Activated CD8-positive, alpha-beta T cell treated with anti-CD3 and anti-CD28 coated beads, Interleukin-2, amount 10 ng/mL, durations not matched to agents 7 days and 5 days (primary cell): ENCODE measurements around the gene RWDD1. TPM values are rescaled to one million over a fixed set of nuclear protein-coding genes. Genes with fewer than 3 reads are reported as not detected.
"Not testable (repeated sequence)": the region's sequence is repeated elsewhere in the genome, so short reads cannot be mapped to it uniquely, and the experiment has no call there.

Source experiments
- ATAC-seq: fragments of 150-1000 bp; cut with Tn5 transposase; one replicate; pipeline ENCODE4 v1.10.0; 2021; ENCODE audit warnings: moderate library complexity
- CTCF ChIA-PET: fragments of 350-600 bp; sonication (Branson Sonifier 250); formaldehyde crosslinking; loops from one replicate; lab custom pipeline; 2021; ENCODE audit warnings: antibody characterized with exemption; lab: Charles Lee
- POLR2A ChIA-PET: fragments of 350-600 bp; sonication (Branson Sonifier 250); formaldehyde crosslinking; loops from one replicate; lab custom pipeline; 2021; ENCODE audit warnings: antibody characterized with exemption; lab: Charles Lee
- DNase-seq: peaks from one replicate; pipeline ENCODE4 v3.0.0-alpha.2; 2020
- H3K27ac Mint-ChIP-seq: one replicate; pipeline ENCODE4 v1.8.0; 2021; ENCODE audit warnings: mild to moderate bottlenecking, mixed read lengths
- H3K27me3 Mint-ChIP-seq: one replicate; pipeline ENCODE4 v1.8.0; 2021; ENCODE audit warnings: low read depth, mixed read lengths
- H3K36me3 Mint-ChIP-seq: one replicate; pipeline ENCODE4 v1.8.0; 2021; ENCODE audit warnings: low read depth, mixed read lengths
- H3K4me1 Mint-ChIP-seq: one replicate; pipeline ENCODE4 v1.8.0; 2021; ENCODE audit warnings: low read depth, mixed read lengths
- H3K4me3 Mint-ChIP-seq: one replicate; pipeline ENCODE4 v1.8.0; 2021; ENCODE audit warnings: mild to moderate bottlenecking, mixed read lengths
- H3K9me3 Mint-ChIP-seq: one replicate; pipeline ENCODE4 v1.8.0; 2022; ENCODE audit warnings: mixed read lengths; ENCODE audit not compliant: insufficient read depth
- total RNA-seq, 2 experiments: library from RNA; stranded (reverse); gene quantifications; one replicate each; pipeline ENCODE4 v1.2.3, GENCODE V29; 2021

RWDD1 gene
- total RNA-seq, 2 experiments from 2014 or later = 39.8 to 45.2 TPM

DNA sequence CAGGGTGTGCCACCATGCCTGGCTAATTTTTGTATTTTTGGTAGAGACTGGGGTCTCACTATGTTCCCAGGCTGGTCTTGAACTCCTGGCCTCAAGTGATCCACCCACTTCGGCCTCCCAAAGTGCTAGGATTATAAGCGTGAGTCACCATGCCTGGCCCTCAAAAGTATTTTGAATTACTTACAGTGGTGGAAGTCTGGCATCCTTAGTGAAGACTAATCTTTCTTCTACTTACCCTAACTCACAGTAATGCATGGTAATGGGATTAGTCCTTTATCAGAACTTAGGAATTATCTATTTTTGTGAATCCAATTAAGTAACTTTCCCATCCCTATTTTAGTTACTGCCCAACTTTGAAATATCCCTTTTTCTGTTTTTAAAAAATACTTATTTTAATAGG is 3.9 kb downstream of the RWDD1 start:
- CTCF ChIA-PET = no interaction called here
- H3K9me3 Mint-ChIP-seq = no peaks in the 10 kb centered on the region
- H3K27ac Mint-ChIP-seq = no peak overlapping the region
- peaks cover 28% of the 10 kb centered on the region for H3K4me1 Mint-ChIP-seq
- ATAC-seq (no peak), DNase-seq (no peak)
- no peaks in the 10 kb centered on the region for H3K27me3 Mint-ChIP-seq
- POLR2A ChIA-PET = no interaction called here
- H3K36me3 Mint-ChIP-seq = peaks cover 33% of the 10 kb centered on the region
- H3K4me3 Mint-ChIP-seq = no peak overlapping the region

DNA sequence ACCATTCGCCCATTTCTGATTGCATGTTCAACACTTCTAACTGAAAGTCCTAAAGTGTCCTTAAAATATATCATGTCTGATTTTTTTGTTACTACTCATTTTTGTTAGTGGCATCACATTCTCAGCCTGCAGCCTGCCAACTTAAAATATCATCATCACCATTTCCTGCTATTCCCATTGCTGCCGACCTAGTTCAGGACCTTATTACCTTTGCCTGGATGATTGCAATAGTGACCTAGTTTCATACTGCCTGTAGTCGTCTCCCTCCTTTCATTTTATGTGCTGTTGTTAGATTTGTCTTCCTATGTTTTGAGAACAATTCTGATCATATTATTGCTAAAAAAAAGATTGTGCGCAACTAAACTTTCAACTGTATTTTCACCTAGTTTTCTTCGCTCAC is 6.2 kb downstream of the RWDD1 start:
- Mint-ChIP-seq H3K4me3 (no peak overlapping the region), H3K4me1 (peaks cover 23% of the 10 kb centered on the region), H3K27me3 (no peaks in the 10 kb centered on the region), H3K9me3 (no peaks in the 10 kb centered on the region), H3K27ac (no peak overlapping the region), H3K36me3 (peaks cover 39% of the 10 kb centered on the region)
- POLR2A ChIA-PET = no interaction called here
- CTCF ChIA-PET = interaction anchor here (1.5 kb wide), 1 partner anchor 16 kb away, joined by 5 read pairs; no protein-coding TSS in a partner anchor
- no peak for ATAC-seq
- no peak for DNase-seq

DNA sequence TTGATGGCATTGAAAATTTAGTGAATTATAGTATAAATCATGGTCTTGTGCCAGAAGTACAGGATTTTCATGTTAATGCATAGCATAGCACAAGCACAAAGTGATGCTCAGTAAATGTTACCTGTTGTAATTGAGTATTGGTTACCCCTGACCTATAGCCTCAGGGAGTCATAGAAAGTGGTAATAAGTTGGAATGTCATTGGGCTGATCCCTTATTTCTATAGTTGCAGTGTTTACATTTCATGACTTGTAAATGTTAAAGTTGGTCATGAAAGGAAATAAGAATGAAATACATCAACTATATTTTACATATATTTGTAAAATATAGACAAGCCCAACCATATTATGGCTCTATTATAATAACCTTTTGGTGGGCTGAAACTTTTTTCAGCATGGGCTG is 7.0 kb downstream of the RWDD1 start:
- ATAC-seq = no peak
- POLR2A ChIA-PET = no interaction called here
- no peak for DNase-seq
- peaks cover 15% of the 10 kb centered on the region for H3K4me1 Mint-ChIP-seq
- no peak overlapping the region for H3K27ac Mint-ChIP-seq
- H3K27me3 Mint-ChIP-seq = no peaks in the 10 kb centered on the region
- CTCF ChIA-PET = interaction anchor here (1.5 kb wide), 1 partner anchor 17 kb away, joined by 5 read pairs; no protein-coding TSS in a partner anchor
- H3K4me3 Mint-ChIP-seq = no peak overlapping the region
- no peaks in the 10 kb centered on the region for H3K9me3 Mint-ChIP-seq
- H3K36me3 Mint-ChIP-seq = peaks cover 41% of the 10 kb centered on the region

DNA sequence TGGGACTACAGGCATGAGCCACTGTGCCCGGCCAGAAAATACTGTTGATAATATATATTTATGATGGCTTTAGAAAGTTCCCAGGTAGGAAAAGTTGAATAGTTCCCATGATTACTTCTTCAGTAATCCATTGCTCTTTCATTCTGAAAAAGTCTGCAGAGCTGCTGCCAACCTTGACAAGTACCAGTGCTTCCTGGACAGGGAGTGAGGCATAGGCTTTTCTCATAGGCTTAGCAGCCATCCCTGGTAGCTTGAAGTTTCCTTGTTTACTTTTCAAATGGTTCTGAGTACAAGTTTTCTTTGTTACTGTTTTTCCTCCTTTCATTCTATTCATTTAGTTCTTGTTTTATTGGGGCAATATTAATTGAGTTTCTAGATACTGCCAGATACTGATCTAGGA is 7.8 kb downstream of the RWDD1 start:
- Mint-ChIP-seq H3K27me3 (no peaks in the 10 kb centered on the region), H3K4me1 (peaks cover 9% of the 10 kb centered on the region), H3K36me3 (peaks cover 41% of the 10 kb centered on the region), H3K27ac (no peak overlapping the region), H3K9me3 (no peaks in the 10 kb centered on the region), H3K4me3 (no peak overlapping the region)
- ChIA-PET POLR2A (no interaction called here), CTCF (no interaction called here)
- ATAC-seq = no peak
- DNase-seq = no peak

DNA sequence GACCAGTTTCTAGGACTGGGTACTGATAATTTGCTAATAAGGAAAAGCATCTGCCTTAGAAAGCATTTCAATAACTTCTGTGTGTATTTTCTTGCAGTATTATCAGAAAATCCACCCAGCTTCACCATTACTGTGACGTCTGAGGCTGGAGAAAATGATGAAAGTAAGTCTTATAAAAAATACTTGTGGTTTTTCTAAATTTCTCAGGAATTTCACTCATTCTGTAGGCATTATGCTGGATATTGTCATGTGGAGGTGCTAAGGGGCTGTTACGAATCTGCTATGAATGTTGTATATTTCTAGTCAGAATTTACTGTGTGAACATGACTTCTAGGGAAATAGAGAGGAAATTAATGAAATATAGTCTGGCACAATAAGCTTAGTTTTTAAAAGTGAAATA is 8.9 kb downstream of the RWDD1 start:
- Mint-ChIP-seq H3K9me3 (no peaks in the 10 kb centered on the region), H3K4me1 (peaks cover 5% of the 10 kb centered on the region), H3K4me3 (no peak overlapping the region), H3K27me3 (no peaks in the 10 kb centered on the region), H3K27ac (no peak overlapping the region), H3K36me3 (peaks cover 41% of the 10 kb centered on the region)
- ChIA-PET POLR2A (no interaction called here), CTCF (no interaction called here)
- DNase-seq = no peak
- no peak for ATAC-seq

DNA sequence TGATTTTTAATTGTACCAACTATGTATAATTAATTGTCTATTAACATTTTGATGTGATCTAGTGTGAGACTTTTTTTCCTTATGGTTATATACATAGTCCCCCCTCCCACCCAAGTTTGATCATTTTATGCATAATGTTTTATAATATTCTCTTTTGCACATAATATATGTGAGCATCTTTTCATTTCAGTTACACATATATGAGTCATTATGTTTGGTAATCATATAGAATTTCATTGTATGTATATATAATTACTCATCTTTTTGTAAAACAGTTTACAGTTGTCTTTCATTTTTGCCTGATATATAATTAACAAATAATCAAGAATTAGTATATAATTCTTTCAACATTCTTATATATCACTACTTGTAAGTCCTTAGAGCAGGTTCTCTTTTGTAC is 15.0 kb downstream of the RWDD1 start:
- H3K36me3 Mint-ChIP-seq = peaks cover 29% of the 10 kb centered on the region

DNA sequence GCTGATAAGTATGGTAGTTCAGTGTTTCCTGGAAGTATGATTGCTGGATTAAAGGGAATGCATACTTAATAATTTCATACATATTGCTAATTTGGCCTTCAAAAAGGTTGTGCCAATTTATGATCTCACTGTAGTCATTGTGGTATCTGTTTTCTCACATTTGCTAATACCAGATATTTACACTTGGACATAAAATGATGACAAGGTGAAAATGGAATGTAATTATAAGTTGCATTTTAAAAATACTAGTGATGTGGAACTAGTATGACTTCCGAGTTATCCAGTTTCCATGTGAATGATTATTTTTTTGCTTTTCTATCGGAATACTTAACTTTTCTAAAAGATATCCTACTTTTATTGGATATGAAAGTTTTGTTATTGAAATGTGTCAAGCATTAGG is 15.4 kb downstream of the RWDD1 start:
- Mint-ChIP-seq H3K36me3 (peaks cover 29% of the 10 kb centered on the region), H3K4me3 (no peak overlapping the region), H3K9me3 (no peaks in the 10 kb centered on the region), H3K27me3 (no peaks in the 10 kb centered on the region), H3K4me1 (no peaks in the 10 kb centered on the region), H3K27ac (no peak overlapping the region)
- no peak for ATAC-seq
- CTCF ChIA-PET = no interaction called here
- POLR2A ChIA-PET = no interaction called here
- no peak for DNase-seq

More for the DNA sequence above, 15.0 kb downstream of the RWDD1 start:
- no peak overlapping the region for H3K4me3 Mint-ChIP-seq
- no peak for DNase-seq
- no peak overlapping the region for H3K27ac Mint-ChIP-seq
- ATAC-seq = no peak
- POLR2A ChIA-PET = no interaction called here
- H3K27me3 Mint-ChIP-seq = no peaks in the 10 kb centered on the region
- H3K9me3 Mint-ChIP-seq = no peaks in the 10 kb centered on the region
- CTCF ChIA-PET = no interaction called here
- H3K4me1 Mint-ChIP-seq = no peaks in the 10 kb centered on the region

DNA sequence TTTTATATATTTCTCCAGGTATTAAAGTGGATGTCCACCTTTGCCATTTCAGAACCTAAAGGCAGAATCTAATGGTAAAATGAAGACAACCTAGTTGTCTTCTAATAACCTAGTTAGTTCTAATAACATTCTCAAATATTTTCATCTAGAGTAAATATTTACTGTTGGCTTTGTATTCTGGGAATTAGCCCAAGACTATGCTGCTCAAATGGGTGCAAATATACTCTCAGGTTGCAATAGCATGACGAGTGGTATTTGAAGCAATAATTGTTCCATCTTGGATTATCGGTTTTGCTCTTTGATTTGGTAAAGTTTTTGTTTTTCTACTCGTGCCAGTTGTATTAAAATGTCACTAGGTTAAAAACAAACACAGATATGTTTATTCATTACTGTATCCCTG is 23.9 kb downstream of the RWDD1 start:
- ChIA-PET POLR2A (no interaction called here), CTCF (no interaction called here)
- DNase-seq (no peak), ATAC-seq (no peak)
- peaks cover 30% of the 10 kb centered on the region for H3K36me3 Mint-ChIP-seq
- H3K4me1 Mint-ChIP-seq = no peaks in the 10 kb centered on the region
- H3K27me3 Mint-ChIP-seq = no peaks in the 10 kb centered on the region
- no peaks in the 10 kb centered on the region for H3K9me3 Mint-ChIP-seq
- H3K27ac Mint-ChIP-seq = no peak overlapping the region
- H3K4me3 Mint-ChIP-seq = no peak overlapping the region

DNA sequence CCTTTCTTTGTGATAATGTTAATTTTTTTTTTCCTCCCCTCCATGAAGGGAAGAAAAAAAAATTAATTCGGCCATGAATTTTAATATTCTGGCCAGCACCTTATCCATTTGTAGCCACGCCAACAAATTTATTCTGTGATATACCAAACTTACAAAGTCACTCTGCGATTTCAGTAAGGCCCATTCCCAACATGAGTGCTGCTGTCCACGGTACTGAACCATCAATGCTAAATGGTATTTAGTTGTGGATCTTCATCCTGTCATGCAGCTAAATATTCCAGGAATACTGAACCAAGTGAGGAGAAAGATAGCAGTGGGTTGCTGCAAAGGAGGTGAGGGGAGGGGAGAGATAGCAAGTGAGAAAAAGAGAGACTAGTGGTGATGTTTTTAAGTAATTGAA is 25.5 kb downstream of the RWDD1 start:
- POLR2A ChIA-PET = no interaction called here
- DNase-seq (no peak), ATAC-seq (no peak)
- Mint-ChIP-seq H3K36me3 (peaks cover 29% of the 10 kb centered on the region), H3K9me3 (no peaks in the 10 kb centered on the region), H3K27me3 (no peaks in the 10 kb centered on the region), H3K4me3 (no peak overlapping the region), H3K27ac (no peak overlapping the region), H3K4me1 (no peaks in the 10 kb centered on the region)
- CTCF ChIA-PET = no interaction called here

DNA sequence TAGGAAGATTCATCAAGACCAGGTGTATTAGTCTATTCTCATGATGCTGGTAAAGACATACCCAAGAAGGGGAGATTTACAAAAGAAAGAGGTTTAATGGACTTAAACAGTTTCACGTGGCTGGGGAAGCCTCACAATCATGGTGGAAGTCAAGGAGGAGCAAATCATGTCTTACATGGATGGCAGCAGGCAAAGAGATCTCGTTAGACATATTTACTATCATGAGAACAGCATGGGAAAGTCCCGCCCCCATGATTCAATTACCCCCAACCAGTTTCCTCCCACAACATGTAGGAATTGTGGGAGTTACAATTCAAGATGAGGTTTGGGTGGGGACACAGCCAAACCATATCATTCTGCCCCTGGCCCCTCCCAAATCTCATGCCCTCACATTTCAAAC is 32.6 kb downstream of the RWDD1 start:
- not testable (repeated sequence) for ATAC-seq

DNA sequence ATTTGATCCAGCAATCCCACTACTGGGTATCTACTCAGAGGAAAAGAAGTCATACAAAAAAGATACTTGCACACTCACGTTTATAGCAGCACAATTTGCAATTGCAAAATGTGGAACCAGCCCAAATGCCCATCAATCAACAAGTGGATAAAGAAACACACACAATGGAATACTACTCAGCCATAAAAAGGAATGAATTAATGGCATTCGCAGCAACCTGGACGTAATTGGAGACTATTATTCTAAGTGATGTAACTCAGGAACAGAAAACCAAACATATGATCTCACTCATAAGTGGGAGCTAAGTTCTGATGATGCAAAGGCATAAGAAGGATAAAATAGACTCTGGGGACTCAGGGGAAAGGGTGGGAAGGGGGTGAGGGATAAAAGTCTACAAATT is 33.6 kb downstream of the RWDD1 start:
- peaks cover 10% of the 10 kb centered on the region for H3K36me3 Mint-ChIP-seq
- DNase-seq, CTCF ChIA-PET, H3K27me3 Mint-ChIP-seq, H3K27ac Mint-ChIP-seq, H3K4me3 Mint-ChIP-seq, ATAC-seq, H3K4me1 Mint-ChIP-seq, H3K9me3 Mint-ChIP-seq: not testable (repeated sequence)
- POLR2A ChIA-PET = interaction anchor here (0.6 kb wide), 1 partner anchor 41 kb away, joined by 3 read pairs; no protein-coding TSS in a partner anchor

More for the DNA sequence above, 32.6 kb downstream of the RWDD1 start:
- H3K27ac Mint-ChIP-seq, H3K9me3 Mint-ChIP-seq, H3K4me3 Mint-ChIP-seq, DNase-seq, POLR2A ChIA-PET, H3K4me1 Mint-ChIP-seq, CTCF ChIA-PET, H3K27me3 Mint-ChIP-seq: not testable (repeated sequence)
- peaks cover 10% of the 10 kb centered on the region for H3K36me3 Mint-ChIP-seq

DNA sequence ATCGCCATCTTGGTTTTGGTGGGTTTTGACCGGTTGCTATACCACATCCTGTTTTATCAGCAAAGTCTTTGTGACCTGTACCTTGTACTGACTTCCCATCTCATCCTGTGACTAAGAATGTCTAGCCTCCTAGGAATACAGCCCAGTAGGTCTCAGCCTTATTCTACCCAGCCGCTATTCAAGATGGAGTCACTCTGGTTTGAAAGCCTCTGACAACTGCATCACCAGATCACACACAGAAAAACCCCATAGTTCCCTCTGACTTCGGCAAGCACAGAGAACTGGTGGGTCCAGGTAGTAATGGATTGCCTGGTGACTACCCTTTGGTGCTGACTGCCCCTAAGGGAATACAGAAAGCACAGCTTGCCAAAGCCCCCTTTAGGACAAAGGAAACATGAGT is 34.6 kb downstream of the RWDD1 start:
- H3K4me1 Mint-ChIP-seq = peaks cover 4% of the 10 kb centered on the region
- ChIA-PET CTCF (no interaction called here), POLR2A (no interaction called here)
- H3K27me3 Mint-ChIP-seq = peaks cover 9% of the 10 kb centered on the region
- no peak overlapping the region for H3K27ac Mint-ChIP-seq
- H3K36me3 Mint-ChIP-seq = peaks cover 10% of the 10 kb centered on the region
- H3K9me3 Mint-ChIP-seq = no peaks in the 10 kb centered on the region
- no peak overlapping the region for H3K4me3 Mint-ChIP-seq
- no peak for DNase-seq
- ATAC-seq = no peak

DNA sequence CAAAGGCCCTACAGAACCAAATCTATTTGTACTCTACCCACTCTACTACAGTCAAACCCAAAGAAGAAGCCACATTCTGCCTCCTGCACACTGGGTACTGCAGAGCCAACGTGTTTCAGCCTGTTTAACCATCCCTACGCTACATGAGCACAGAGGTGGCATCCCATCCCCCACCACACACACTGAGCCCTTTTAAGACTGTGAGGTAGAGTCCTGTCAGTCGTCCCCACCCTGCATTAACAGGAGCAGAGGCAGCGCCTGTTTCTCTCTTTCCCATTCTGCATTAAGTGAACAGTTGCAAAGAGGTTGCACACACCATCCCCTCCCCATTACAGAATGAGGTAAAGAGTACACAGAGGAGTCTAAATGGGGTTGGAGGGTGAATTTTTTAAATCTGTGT is 39.8 kb downstream of the RWDD1 start:
- Mint-ChIP-seq H3K4me3 (no peak overlapping the region), H3K27me3 (peaks cover 26% of the 10 kb centered on the region), H3K27ac (no peak overlapping the region), H3K36me3 (no peaks in the 10 kb centered on the region), H3K9me3 (no peaks in the 10 kb centered on the region), H3K4me1 (peaks cover 3% of the 10 kb centered on the region)
- DNase-seq (no peak), ATAC-seq (no peak)
- POLR2A ChIA-PET = no interaction called here
- CTCF ChIA-PET = no interaction called here
